Measurements from ENCODE around the gene ZNF341.
A peak's percentile ranks its signal among the peaks of the same experiment; 100 is the strongest.
"Not testable (repeated sequence)": the region's sequence is repeated elsewhere in the genome, so short reads cannot be mapped to it uniquely, and the experiment has no call there.

The ZNF341 gene

GRCh38 chr20:33770005-33770404 is 38.2 kb downstream of the ZNF341 start:
- no peak for DNase-seq (ENCODE audit: low spot score)

- no peak for DNase-seq (ENCODE audit: low spot score)
Measured at GRCh38 chr20:33771938-33772337, 40.1 kb downstream of the ZNF341 start.

- DNase-seq (ENCODE audit: low spot score), result no peak
Measured at GRCh38 chr20:33772439-33772838, 40.6 kb downstream of the ZNF341 start.

GRCh38 chr20:33773412-33774089 is 41.8 kb downstream of the ZNF341 start:
- DNase-seq (ENCODE audit: low spot score), result peak; percentile 12

GRCh38 chr20:33777816-33778215 is 46.0 kb downstream of the ZNF341 start:
- DNase-seq (ENCODE audit: low spot score), result no peak

GRCh38 chr20:33781133-33781532 is 49.3 kb downstream of the ZNF341 start:
- DNase-seq (ENCODE audit: low spot score), result no peak

GRCh38 chr20:33781945-33782344 is 50.1 kb downstream of the ZNF341 start:
- no peak for DNase-seq (ENCODE audit: low spot score)

GRCh38 chr20:33783256-33783655 is 51.5 kb downstream of the ZNF341 start:
- DNase-seq (ENCODE audit: low spot score), result no peak

GRCh38 chr20:33783818-33784217 is 52.0 kb downstream of the ZNF341 start:
- DNase-seq (ENCODE audit: low spot score), result no peak

- DNase-seq (ENCODE audit: low spot score), result no peak
Measured at GRCh38 chr20:33784225-33784624, 52.4 kb downstream of the ZNF341 start.

- DNase-seq (ENCODE audit: low spot score), result no peak
Measured at GRCh38 chr20:33785503-33785902, 53.7 kb downstream of the ZNF341 start.

- no peak for DNase-seq (ENCODE audit: low spot score)
Measured at GRCh38 chr20:33787253-33787891, 55.6 kb downstream of the ZNF341 start.

- DNase-seq (ENCODE audit: low spot score), result no peak
Measured at GRCh38 chr20:33788351-33789049, 56.7 kb downstream of the ZNF341 start.

GRCh38 chr20:33789109-33789857 is 57.5 kb downstream of the ZNF341 start:
- DNase-seq (ENCODE audit: low spot score), result no peak

GRCh38 chr20:33789858-33790182 is 58.0 kb downstream of the ZNF341 start:
- no peak for DNase-seq (ENCODE audit: low spot score)

GRCh38 chr20:33790566-33790965 is 58.8 kb downstream of the ZNF341 start:
- no peak for DNase-seq (ENCODE audit: low spot score)

GRCh38 chr20:33791021-33791420 is 59.2 kb downstream of the ZNF341 start:
- DNase-seq (ENCODE audit: low spot score), result no peak

- DNase-seq (ENCODE audit: low spot score), result no peak
Measured at GRCh38 chr20:33791540-33791939, 59.7 kb downstream of the ZNF341 start.

- DNase-seq (ENCODE audit: low spot score), result peak; percentile 42
Measured at GRCh38 chr20:33791959-33792597, 60.3 kb downstream of the ZNF341 start.

GRCh38 chr20:33792598-33792989 is 60.8 kb downstream of the ZNF341 start:
- not testable (repeated sequence) for DNase-seq (ENCODE audit: low spot score)

- no peak for DNase-seq (ENCODE audit: low spot score)
Measured at GRCh38 chr20:33793011-33793931, 61.5 kb downstream of the ZNF341 start.

All from activated CD4-positive, alpha-beta T cell treated with anti-CD3 and anti-CD28 coated beads, Interleukin-2, Interleukin-4, amounts not matched to agents 100 ng/mL and 50 ng/mL, durations not matched to agents 16 hours and 8 hours (primary cell).